Activated T-helper 2 cell treated with anti-CD3 and anti-CD28 coated beads, Interferon-gamma antibody, Interleukin-2, Interleukin-4, amounts not matched to agents 10 μg/mL and 5 μg/mL and 100 μg/mL, durations not matched to agents 14 hours and 24 hours and 36 hours (primary cell): ENCODE data around the gene CSMD2. TPM values are rescaled to one million over a fixed set of nuclear protein-coding genes. Genes with fewer than 3 reads are reported as not detected.

Experiments
- DNase-seq: peaks from one replicate; pipeline ENCODE4 v3.0.0; 2021; ENCODE audit warnings: low spot score
- H3K27ac Mint-ChIP-seq: one replicate; pipeline ENCODE4 v1.8.0; 2021; ENCODE audit warnings: mixed read lengths
- H3K27me3 Mint-ChIP-seq: one replicate; pipeline ENCODE4 v1.8.0; 2021; ENCODE audit warnings: low read depth, mixed read lengths
- H3K36me3 Mint-ChIP-seq: one replicate; pipeline ENCODE4 v1.8.0; 2021; ENCODE audit warnings: low read depth, mixed read lengths
- H3K4me1 Mint-ChIP-seq: one replicate; pipeline ENCODE4 v1.8.0; 2021; ENCODE audit warnings: low read depth, mixed read lengths
- H3K4me3 Mint-ChIP-seq: one replicate; pipeline ENCODE4 v1.8.0; 2021; ENCODE audit warnings: low read depth, mild to moderate bottlenecking, moderate library complexity, mixed read lengths
- H3K9me3 Mint-ChIP-seq: one replicate; pipeline ENCODE4 v1.8.0; 2021; ENCODE audit warnings: mixed read lengths
- intact Hi-C: fragments of 100-400 bp; cut with micrococcal nuclease; formaldehyde crosslinking; loops from one replicate; pipeline ENCODE4 v1.15.1; 2023
- total RNA-seq: library from RNA; stranded (reverse); gene quantifications from 2 replicates; pipeline ENCODE4 v1.2.3, GENCODE V29; 2022

Gene CSMD2
- total RNA-seq, 1 donor from 2014 or later, result not detected

DNA sequence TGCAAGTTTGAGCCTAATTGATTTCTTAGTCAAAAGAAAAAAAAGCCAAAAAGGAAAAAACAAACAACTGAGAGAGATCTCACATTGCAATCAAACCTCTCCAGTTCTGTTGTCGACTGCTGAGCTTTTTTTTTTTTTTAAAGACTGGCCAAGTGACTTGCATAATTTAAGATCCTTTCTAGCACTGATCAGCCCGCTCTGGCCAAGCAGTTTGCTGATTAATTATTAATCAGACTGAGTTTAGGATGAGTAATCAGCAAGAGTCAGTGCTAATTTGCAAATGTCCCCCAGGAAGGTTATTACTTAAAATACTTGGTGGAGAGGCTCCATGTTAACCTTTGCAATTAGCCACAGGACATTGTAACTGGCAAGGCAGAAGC is 261.8 kb downstream of the CSMD2 start:
- no peaks in the 10 kb centered on the region for H3K4me1 Mint-ChIP-seq
- H3K9me3 Mint-ChIP-seq, result no peaks in the 10 kb centered on the region
- no peak for DNase-seq
- no peaks in the 10 kb centered on the region for H3K36me3 Mint-ChIP-seq
- H3K27ac Mint-ChIP-seq, result no peak overlapping the region
- intact Hi-C loops, result no loop called here
- H3K27me3 Mint-ChIP-seq, result no peaks in the 10 kb centered on the region
- no peak overlapping the region for H3K4me3 Mint-ChIP-seq

DNA sequence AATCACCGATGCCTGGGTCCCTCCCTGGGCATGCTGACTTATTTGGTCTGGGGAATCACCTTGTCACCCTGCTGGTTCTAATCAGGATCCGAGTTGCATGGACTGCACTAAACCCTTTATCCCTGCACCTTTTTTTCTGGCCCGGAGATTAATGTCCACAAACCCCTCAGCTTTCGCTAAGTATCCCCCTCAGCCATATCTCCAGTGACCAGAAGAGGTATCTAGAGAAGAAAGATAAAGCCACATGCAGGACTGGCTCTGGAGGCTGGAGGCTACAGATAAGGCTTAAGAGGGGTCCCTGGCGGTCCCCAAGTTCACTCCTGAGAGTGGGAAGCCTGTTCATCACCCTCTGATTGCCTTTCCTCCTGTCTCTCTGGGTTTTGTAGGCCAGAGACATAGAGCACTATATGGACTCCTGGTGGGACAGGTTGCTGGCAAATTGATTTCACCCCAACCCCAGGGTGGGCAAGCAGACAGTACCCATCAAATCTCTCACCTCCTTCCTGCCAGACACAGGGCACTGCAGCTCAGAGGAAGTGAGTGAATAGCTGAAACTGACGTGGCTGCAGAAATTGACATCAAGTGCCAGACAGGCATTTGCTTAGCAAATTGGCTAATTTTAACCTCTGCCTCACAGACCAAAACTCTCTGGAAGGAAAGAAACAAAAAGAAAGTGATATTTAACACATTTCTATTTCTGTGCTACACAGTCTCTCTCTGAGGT is 262.4 kb downstream of the CSMD2 start:
- intact Hi-C loops, result no loop called here
- Mint-ChIP-seq H3K36me3 (no peaks in the 10 kb centered on the region), H3K4me1 (no peaks in the 10 kb centered on the region), H3K27me3 (no peaks in the 10 kb centered on the region), H3K27ac (no peak overlapping the region), H3K9me3 (no peaks in the 10 kb centered on the region), H3K4me3 (no peak overlapping the region)
- DNase-seq, result no peak

- Mint-ChIP-seq H3K9me3 (no peaks in the 10 kb centered on the region), H3K4me1 (no peaks in the 10 kb centered on the region), H3K27me3 (no peaks in the 10 kb centered on the region), H3K27ac (no peak overlapping the region), H3K36me3 (no peaks in the 10 kb centered on the region), H3K4me3 (no peak overlapping the region)
- intact Hi-C loops, result no loop called here
- no peak for DNase-seq
Observed at GRCh38 chr1:33899746-33900145, 265.3 kb downstream of the CSMD2 start.

GRCh38 chr1:33898881-33899280 is 266.1 kb downstream of the CSMD2 start:
- no peaks in the 10 kb centered on the region for H3K4me1 Mint-ChIP-seq
- no peak overlapping the region for H3K4me3 Mint-ChIP-seq
- no peaks in the 10 kb centered on the region for H3K9me3 Mint-ChIP-seq
- H3K27ac Mint-ChIP-seq, result no peak overlapping the region
- H3K27me3 Mint-ChIP-seq, result no peaks in the 10 kb centered on the region
- no peak for DNase-seq
- H3K36me3 Mint-ChIP-seq, result no peaks in the 10 kb centered on the region
- intact Hi-C loops, result no loop called here

GRCh38 chr1:33898406-33898805 is 266.6 kb downstream of the CSMD2 start:
- intact Hi-C loops, result no loop called here
- no peaks in the 10 kb centered on the region for H3K9me3 Mint-ChIP-seq
- H3K27ac Mint-ChIP-seq, result no peak overlapping the region
- no peak overlapping the region for H3K4me3 Mint-ChIP-seq
- DNase-seq, result no peak
- no peaks in the 10 kb centered on the region for H3K27me3 Mint-ChIP-seq
- H3K36me3 Mint-ChIP-seq, result no peaks in the 10 kb centered on the region
- no peaks in the 10 kb centered on the region for H3K4me1 Mint-ChIP-seq

GRCh38 chr1:33897092-33897725 is 267.8 kb downstream of the CSMD2 start:
- H3K36me3 Mint-ChIP-seq, result no peaks in the 10 kb centered on the region
- peaks cover 2% of the 10 kb centered on the region for H3K27me3 Mint-ChIP-seq
- H3K4me3 Mint-ChIP-seq, result no peak overlapping the region
- DNase-seq, result no peak
- no peak overlapping the region for H3K27ac Mint-ChIP-seq
- no peaks in the 10 kb centered on the region for H3K4me1 Mint-ChIP-seq
- H3K9me3 Mint-ChIP-seq, result no peaks in the 10 kb centered on the region
- intact Hi-C loops, result no loop called here

- intact Hi-C loops, result no loop called here
- Mint-ChIP-seq H3K4me3 (no peak overlapping the region), H3K27me3 (peaks cover 2% of the 10 kb centered on the region), H3K27ac (no peak overlapping the region), H3K4me1 (no peaks in the 10 kb centered on the region), H3K9me3 (no peaks in the 10 kb centered on the region), H3K36me3 (no peaks in the 10 kb centered on the region)
- DNase-seq, result no peak
Observed at GRCh38 chr1:33895976-33896375, 269.1 kb downstream of the CSMD2 start.

DNA sequence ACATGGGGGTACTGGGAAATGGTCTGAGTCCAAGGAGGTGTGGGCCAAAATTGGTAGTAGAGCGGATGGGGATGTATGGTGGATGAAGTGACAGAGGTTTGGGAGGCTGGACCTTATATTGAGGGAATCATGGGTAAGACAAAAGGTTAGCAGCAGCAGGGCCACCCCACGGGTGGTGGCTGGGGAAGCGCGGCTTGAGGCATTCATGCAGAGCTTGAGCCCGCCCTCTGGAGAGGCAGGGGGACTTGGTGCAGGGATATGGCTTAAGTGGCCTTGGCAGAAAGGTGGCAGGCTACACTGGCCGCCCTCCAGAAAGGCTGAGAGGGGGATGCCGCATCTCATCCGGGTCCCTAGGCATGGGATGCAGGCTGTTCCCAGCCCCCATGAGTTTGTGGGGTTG is 269.6 kb downstream of the CSMD2 start:
- DNase-seq, result no peak
- no peaks in the 10 kb centered on the region for H3K4me1 Mint-ChIP-seq
- H3K36me3 Mint-ChIP-seq, result no peaks in the 10 kb centered on the region
- no peak overlapping the region for H3K27ac Mint-ChIP-seq
- H3K27me3 Mint-ChIP-seq, result peaks cover 2% of the 10 kb centered on the region
- H3K9me3 Mint-ChIP-seq, result no peaks in the 10 kb centered on the region
- intact Hi-C loops, result no loop called here
- no peak overlapping the region for H3K4me3 Mint-ChIP-seq

GRCh38 chr1:33893147-33893830 is 271.7 kb downstream of the CSMD2 start:
- H3K4me1 Mint-ChIP-seq, result no peaks in the 10 kb centered on the region
- no peak for DNase-seq
- no peaks in the 10 kb centered on the region for H3K9me3 Mint-ChIP-seq
- H3K36me3 Mint-ChIP-seq, result no peaks in the 10 kb centered on the region
- H3K27ac Mint-ChIP-seq, result no peak overlapping the region
- H3K27me3 Mint-ChIP-seq, result peaks cover 2% of the 10 kb centered on the region
- no peak overlapping the region for H3K4me3 Mint-ChIP-seq
- intact Hi-C loops, result no loop called here

DNA sequence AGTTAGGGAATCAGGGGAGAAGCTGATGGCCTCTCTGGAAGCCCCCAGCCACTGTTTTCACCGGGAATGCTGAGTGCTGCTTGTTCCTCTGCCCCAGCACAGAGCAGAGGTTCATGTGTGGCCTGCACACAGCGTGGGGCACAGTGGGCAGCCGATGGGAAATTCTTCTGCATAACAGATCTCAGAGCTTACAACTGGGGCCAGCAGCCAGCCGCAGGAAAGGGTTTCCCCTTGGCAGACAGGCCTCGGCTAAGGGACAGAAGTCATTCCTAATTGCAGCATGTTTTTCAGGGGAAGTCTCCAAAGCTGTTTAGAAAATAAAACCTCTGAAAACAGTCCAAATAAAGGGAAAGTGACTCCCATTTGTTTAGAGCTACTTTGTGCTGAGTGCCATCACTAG is 278.5 kb downstream of the CSMD2 start:
- H3K9me3 Mint-ChIP-seq, result no peaks in the 10 kb centered on the region
- intact Hi-C loops, result no loop called here
- no peak overlapping the region for H3K27ac Mint-ChIP-seq
- DNase-seq, result no peak
- no peak overlapping the region for H3K4me3 Mint-ChIP-seq
- H3K36me3 Mint-ChIP-seq, result no peaks in the 10 kb centered on the region
- H3K4me1 Mint-ChIP-seq, result no peaks in the 10 kb centered on the region
- peaks cover 5% of the 10 kb centered on the region for H3K27me3 Mint-ChIP-seq

DNA sequence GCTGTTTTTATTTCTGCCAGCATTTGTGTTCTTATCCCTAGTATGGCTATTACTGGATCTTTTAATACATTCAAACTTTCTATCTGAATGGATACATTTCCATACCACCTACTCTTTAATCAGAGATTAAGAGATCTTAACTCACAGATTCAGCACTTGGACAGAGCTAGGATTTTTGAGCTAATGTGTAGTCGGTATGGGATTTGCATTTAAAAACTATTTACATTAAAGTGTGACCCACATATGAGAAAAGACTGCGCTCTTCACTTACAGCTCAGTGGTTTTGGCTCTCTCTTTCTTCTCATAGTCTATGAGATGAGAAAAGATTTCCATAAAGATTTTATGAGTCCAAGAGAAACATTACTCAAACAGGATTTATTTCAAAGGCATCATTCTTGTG is 284.7 kb downstream of the CSMD2 start:
- no peaks in the 10 kb centered on the region for H3K4me1 Mint-ChIP-seq
- intact Hi-C loops, result no loop called here
- no peak for DNase-seq
- H3K9me3 Mint-ChIP-seq, result no peaks in the 10 kb centered on the region
- no peak overlapping the region for H3K4me3 Mint-ChIP-seq
- no peaks in the 10 kb centered on the region for H3K36me3 Mint-ChIP-seq
- peaks cover 1% of the 10 kb centered on the region for H3K27me3 Mint-ChIP-seq
- no peak overlapping the region for H3K27ac Mint-ChIP-seq

DNA sequence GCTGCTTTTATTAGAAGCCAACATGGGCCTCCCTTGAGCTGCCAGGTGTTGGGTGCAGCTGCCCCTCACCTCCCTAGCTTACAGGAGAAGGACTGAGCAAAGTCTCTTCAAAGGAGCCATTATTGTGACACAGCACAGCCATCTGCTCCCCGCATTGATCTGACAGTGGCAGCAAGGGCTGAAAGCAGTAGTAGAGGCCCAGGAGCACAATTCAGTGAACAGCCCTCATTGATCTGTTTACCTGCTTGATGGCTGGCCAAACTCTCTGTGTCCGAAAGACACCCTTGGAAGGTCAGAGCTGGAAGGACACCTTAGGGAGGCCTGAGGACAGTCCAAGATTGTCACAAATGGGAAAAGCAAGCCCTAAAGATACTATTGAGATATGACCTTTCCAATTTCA is 286.6 kb downstream of the CSMD2 start:
- intact Hi-C loops, result no loop called here
- Mint-ChIP-seq H3K27ac (no peak overlapping the region), H3K36me3 (no peaks in the 10 kb centered on the region), H3K27me3 (peaks cover 1% of the 10 kb centered on the region), H3K4me3 (no peak overlapping the region), H3K4me1 (no peaks in the 10 kb centered on the region), H3K9me3 (no peaks in the 10 kb centered on the region)
- no peak for DNase-seq

DNA sequence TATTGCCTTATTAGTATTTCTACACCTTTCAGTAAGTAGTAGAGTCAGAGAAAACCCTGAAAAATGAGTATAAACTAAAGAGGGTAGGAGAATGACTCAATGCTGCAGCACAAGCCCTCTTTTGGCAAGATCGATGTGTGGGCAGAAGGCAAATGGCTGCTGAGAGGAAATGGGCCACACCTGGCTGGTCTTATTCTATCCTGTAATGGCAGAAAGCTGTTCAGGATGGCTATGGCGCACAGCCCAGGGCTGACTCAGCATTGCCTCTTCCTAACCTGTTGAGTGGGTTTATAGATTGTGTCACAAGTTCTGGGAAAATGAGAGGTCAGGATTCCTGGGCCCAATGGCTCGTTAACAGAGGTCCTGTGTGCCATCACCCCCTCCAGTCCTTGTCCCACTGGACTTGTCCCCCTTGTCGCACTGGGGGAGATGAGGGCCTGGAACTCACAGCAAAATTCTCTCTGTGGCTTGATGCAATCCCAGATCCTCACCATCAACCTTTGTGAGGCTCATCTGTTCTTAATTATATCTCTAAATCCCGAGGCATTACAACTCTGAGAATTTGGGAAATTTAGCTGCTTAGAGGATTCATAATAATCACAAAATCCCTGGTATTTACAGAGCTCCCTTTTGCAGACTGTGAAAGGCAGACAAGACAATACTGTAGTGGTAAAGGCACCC is 287.9 kb downstream of the CSMD2 start:
- Mint-ChIP-seq H3K27me3 (no peaks in the 10 kb centered on the region), H3K36me3 (no peaks in the 10 kb centered on the region), H3K4me3 (no peak overlapping the region), H3K9me3 (no peaks in the 10 kb centered on the region), H3K4me1 (no peaks in the 10 kb centered on the region), H3K27ac (no peak overlapping the region)
- DNase-seq, result no peak
- intact Hi-C loops, result no loop called here
